Stimulated activated CD8-positive, alpha-beta memory T cell treated with anti-CD3 and anti-CD28 coated beads, Interleukin-2, amount 100 ng/mL, for 1 hour (primary cell): ENCODE data around the gene PPM1N.

Source experiments
- DNase-seq, 2 donors: peaks; one replicate each; pipeline ENCODE4 v3.0.0-alpha.2; 2020; ENCODE audit warnings: low read depth in 2 of 2

The PPM1N gene, protein sequence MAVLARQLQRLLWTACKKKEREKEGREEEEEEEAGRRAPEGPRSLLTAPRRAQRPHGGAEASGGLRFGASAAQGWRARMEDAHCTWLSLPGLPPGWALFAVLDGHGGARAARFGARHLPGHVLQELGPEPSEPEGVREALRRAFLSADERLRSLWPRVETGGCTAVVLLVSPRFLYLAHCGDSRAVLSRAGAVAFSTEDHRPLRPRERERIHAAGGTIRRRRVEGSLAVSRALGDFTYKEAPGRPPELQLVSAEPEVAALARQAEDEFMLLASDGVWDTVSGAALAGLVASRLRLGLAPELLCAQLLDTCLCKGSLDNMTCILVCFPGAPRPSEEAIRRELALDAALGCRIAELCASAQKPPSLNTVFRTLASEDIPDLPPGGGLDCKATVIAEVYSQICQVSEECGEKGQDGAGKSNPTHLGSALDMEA

DNA sequence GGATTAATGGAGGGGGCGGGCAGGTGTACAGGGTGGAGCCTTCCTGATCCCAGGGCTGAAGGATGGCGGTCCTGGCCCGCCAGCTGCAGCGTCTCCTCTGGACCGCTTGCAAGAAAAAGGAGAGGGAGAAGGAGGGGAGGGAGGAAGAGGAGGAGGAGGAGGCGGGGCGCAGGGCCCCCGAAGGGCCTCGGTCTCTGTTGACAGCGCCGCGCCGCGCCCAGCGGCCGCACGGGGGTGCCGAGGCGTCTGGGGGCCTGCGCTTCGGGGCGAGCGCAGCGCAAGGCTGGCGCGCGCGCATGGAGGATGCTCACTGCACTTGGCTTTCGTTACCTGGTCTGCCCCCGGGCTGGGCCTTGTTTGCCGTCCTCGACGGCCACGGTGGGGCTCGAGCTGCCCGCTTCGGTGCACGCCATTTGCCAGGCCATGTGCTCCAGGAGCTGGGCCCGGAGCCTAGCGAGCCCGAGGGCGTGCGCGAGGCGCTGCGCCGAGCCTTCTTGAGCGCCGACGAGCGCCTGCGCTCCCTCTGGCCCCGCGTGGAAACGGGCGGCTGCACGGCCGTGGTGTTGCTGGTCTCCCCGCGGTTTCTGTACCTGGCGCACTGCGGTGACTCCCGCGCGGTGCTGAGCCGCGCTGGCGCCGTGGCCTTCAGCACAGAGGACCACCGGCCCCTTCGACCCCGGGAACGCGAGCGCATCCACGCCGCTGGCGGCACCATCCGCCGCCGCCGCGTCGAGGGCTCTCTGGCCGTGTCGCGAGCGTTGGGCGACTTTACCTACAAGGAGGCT, at the start of gene PPM1N:
Gene PPM1N (plus strand): TSS at position 33 of the 785 bp plus-strand sequence. CDS start 30 bp downstream, at position 63.
- peak; percentile 37 to 47 for DNase-seq

DNA sequence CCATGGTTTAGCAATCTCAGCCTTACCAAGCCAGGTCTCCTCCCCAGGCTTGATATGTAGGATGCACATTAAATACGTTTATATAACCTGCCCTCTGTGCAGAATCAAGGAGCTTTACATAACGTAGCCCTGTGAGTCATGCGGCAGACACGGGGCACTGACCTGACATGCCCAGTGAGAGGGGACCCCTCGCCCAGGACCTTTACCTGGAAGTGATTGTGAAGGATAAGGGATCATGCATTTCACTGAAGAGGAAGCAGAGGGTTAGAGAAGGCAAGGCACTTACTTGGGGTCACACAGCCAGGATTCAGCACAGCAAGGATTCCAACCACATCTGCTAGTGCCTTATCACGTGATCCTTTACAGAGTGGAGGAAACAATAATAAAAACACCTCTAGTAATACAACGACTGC, 49.4 kb upstream of the PPM1N start:
- DNase-seq, result no peak

DNA sequence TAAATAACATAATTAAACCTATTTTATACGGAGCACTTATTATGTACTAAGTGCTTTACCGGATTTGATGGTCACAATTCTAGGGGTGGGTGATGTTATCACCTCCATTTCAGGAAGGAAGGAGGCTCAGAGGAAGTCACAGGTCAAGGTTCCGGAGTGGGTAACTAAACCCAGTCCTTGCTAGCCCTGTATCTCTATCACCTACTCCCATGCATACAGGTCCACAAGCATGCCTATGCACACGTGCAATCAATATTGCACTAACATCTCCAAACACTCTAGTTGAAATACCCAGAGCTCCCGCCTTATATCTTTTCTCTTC, 48.3 kb upstream of the PPM1N start:
- no peak for DNase-seq

DNA sequence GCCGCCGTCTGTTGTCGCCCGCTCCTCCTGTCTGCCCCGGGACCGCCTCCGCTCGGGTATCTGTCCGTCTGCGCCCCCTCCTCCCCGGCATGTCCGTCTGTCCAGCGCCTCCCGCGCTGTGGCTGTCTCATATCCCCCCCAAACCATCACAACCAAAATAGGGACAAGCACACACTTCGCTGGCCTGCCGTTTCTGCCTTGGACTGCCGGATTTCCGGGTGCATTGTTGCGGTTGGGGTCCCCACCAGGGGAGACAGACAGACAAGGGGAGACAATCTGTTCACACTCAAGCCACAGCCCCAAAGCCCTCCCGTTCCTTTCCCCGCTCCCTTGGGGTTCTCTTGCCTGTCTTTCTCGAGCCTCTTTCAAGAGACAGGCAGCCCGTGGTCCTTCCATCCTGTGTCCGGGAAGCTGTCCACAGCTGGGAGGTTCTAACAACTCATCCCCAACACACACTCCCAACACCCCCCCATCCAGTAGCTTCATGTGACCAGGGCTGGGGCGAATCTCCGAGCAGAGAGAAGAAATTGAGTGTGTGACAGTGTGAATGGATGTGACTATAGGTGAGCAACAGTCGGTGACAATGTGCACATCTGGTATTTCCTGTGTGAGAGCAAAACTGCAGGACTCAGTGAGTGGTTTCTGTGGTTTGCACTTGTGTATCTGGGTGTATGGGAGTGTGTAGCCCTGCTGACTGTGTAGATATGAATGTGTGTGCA, 47.0 kb upstream of the PPM1N start:
- DNase-seq, result no peak

DNA sequence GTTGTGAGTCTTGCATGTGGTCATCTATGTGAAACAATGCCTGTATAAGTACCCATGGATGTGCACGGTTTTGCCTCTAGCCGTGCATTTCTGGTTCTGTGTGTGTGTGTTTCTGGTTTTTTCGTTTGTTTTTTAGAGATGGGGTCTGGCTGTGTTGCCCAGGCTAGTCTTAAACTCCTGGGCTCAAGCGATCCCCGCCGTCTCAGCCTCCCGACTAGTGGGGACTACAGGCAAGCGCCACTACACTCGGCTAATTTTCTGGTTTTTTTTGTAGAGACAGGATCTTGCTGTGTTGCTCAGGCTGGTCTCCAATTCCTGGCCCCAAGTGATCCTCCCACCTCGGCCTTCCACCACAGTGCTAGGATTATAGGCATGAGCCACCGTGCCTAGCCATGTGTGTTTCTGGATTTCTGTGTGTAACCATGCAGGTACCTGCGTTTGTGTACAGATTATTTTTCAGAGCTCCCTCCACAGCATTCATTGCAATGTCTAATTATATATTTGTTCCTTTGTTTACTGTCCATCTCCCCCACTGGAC, 46.3 kb upstream of the PPM1N start:
- no peak for DNase-seq

DNA sequence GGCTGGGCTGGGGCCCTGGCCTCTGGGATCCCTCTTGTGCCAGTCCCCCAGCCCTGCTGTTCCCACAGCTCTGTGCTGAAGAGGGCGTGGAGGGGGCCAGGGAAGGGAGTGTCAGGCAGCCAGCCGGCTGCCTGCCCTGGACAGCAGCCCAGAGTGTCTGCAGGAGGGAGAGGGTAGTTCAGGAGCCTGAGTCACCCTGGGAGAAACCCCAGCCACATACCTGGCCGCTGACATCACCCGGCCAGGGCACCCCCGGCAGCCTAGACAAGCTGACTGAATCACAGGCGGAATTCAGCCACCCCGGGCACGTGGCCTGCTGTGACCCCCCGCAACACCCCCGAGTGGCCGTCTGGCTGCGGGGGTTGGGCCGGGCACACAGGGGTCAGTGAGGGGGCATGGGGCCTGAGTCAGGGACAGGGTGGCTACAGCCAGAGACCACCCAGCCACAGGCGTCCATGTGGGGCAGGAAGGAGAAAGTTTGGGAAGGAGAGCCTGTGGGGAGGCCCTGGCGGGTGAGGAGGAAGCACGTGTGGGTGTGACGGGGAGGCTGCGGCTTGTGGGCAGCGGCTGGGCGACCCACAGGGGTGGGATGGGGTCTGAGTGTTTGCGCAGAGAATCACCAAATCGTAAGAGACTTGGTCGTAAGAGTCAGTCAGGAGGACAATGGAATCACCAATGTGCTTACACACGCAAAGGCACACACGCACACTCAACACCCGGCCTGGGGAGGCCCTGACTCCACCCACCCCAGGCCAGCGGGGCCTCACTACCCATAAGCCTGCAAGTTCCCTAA, 42.3 kb upstream of the PPM1N start:
- DNase-seq, result peak; percentile 53 to 57

DNA sequence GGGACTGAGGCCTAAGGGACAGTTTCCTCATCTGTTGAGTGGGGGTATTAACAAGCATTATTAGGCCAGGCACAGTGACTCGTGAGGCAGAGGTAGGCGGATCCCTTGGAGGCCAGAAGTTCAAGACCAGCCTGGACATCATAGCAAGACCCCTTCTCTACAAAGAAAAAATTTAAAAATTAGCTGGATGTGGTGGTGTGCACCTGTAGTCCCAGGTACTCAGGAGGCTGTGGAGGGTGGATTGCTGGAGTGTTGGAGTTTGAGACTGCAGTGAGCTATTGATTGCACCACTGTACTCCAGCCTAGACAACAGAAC, 41.8 kb upstream of the PPM1N start:
- no peak for DNase-seq

DNA sequence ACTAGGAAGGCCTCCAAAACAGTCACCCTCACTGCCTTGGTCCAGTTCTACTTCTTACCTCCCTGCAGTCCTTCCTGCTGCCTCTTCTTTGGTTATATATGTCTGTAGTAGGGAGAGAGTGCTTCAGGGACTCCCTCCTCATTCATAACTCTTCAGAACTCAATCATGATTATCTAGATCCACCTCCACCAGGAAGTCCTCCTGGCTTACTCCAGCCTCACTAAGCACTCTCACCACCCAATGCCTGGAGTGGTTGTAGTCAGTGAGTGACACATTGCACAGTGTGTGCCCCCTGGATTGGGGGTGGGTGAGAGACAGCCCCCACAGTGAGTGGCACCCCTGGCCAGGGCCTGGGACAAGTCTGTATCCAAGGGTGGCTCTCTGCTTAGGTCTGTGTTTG, 40.5 kb upstream of the PPM1N start:
- no peak for DNase-seq

DNA sequence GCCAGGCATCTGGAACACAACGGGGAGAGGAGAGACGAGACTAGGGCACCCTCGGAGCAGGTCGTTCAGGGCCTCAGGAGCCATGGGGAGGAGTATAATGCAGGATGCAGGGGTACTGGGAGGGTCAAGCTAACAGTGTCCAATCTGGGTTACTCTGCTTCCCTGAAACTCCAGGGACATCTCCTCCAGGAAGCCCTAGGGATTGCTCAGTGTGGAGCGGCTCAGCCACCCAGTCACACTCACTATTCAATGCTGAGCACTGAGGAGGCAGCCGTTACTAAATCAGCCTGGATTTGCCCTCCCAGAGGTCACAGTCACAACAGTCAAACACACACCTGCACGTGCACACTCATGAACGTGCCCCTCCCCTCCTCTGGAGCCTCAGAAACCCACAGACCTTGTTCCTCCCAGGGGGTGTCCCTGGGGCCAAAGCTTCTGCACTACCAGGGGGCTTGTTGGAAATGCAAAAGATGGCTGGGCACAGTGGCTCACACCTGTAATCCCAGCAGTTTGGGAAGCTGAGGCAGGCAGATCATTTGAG, 37.4 kb upstream of the PPM1N start:
- no peak for DNase-seq

DNA sequence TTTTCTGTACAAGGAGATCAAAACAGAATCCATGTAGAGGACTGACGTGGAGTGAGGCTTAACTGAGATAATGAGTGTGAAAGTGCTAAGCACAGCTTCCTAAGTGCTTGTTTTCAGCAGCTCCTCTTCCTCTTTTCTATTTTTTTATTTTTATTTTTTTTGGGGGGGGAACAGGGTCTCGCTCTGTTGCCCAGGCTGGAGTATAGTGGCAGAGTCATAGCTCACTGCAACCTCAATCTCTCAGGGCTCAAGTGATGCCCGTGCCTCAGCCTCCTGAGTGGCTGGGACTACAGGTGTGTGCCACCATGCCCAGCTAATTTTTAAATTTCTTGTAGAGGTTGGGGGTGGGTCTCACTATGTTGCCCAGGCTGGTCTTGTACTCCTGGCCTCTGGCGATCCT, 36.1 kb upstream of the PPM1N start:
- no peak for DNase-seq

DNA sequence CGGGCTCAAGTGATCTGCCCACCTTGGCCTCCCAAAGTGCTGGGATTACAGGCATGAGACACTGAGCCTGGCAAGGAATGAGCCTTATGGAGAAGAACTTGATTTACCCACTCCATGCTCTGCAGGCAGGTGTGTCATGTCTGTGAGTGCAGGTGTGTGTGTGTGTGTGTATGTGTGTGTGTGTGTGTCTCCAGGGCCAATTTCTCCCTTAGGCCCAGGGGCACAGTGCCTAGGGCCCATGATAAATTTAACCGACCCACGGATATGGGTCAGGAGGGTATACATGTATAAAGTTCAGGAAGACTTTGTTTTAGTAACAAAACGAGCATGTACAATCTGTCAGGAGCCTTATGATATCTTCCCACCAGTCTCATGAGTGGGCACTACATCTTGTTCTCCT, 35.0 kb upstream of the PPM1N start:
- no peak for DNase-seq

DNA sequence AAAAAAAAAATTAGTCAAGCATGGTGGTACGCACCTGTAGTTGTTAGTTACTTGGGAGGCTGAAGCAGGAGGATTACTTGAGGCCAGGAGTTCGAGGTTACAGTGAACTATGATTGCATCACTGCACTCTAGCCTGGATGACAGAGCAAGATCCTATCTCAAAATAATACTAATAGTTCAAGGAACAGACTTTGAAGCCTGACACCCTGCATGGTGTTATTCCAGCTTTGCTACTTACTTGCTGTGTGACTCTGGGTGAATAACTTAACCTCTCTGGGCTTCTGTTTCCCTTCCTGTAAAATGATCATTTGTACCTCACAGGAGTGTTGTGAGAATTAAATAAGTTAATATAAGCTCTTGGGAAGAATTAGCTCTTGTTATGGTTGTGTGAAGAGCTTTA, 34.0 kb upstream of the PPM1N start:
- DNase-seq, result no peak

DNA sequence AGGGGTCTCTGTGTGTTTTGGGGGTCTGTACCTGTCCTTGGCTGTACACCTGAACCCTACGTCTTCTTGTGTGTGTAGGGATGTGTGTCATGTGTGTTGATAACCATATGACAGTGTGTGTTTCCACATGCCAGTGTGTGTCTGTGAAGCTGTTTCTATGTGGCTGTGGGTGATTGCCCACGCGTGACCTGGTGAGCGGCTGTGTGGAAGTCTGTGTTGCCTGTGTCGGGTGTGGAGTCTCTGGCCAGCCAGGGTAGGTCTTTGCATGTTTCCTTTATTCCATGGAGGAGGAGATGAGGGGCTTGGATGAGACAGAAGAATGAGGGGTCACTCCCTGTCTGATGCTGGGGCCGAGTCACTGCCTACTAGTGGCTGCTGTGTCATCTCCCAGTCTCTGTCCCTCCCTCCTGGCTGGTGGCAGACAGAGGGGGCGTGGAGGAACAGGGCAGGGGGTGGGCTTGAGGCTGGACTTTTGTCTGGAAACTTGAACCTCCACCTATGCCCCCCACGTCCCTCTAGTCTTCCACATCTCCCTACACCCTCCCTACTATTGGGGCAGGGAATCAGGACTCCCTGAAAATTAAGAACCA, 33.3 kb upstream of the PPM1N start:
- no peak for DNase-seq

DNA sequence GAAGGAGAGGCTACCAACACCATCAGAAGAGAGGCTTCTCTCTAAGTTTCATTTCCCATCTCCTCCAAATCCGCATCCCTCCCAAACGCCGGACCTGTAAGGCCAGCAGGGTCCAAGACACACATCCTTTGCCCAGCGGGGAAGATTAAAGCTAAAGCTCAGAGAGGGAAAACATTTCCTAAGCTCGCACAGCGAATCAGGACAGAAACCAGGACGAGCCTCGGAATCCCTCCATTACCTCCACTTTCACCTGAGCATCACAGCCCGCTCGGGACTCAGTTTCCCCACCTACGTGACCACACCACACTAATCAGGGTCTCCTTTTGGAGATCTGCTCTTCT, 31.2 kb upstream of the PPM1N start:
- DNase-seq, result no peak

DNA sequence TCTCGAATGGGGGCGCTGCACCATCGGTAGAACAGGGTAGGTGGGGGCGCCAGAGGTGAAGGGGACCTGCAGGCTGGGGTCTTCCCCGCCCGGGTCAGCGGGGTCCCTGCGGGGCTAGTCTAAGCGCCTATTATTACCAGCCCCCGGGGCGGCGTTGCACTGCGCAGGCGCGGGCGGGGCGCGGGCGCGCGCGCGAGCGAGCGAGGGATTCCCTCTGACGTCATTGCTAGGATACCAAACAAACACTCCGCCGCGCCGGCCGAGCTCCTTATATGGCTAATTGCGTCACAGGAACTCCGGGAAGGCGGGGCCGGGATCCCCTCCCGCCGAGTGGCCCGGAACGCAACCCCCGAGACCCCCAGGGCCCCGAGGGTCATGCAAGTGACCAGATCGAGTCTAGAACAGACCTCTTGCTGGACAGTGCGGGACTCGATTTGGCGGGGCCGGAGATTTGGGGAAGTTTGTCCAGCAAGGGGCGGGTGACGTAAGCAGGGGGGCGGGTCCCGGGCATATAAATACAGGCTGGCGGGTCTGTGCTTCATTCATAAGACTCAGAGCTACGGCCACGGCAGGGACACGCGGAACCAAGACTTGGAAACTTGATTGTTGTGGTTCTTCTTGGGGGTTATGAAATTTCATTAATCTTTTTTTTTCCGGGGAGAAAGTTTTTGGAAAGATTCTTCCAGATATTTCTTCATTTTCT, 30.6 kb upstream of the PPM1N start, which contains the start of gene FOSB:
Gene FOSB (plus strand): TSS at position 541 of the 703 bp plus-strand sequence. CDS start 591 bp downstream, outside the sequence.
- DNase-seq, result peak; percentile 92 to 94

DNA sequence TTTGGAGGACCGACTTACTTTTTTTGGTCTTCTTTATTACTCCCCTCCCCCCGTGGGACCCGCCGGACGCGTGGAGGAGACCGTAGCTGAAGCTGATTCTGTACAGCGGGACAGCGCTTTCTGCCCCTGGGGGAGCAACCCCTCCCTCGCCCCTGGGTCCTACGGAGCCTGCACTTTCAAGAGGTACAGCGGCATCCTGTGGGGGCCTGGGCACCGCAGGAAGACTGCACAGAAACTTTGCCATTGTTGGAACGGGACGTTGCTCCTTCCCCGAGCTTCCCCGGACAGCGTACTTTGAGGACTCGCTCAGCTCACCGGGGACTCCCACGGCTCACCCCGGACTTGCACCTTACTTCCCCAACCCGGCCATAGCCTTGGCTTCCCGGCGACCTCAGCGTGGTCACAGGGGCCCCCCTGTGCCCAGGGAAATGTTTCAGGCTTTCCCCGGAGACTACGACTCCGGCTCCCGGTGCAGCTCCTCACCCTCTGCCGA, 30.0 kb upstream of the PPM1N start:
- peak in 1 of 2 donors; percentile 36 for DNase-seq

DNA sequence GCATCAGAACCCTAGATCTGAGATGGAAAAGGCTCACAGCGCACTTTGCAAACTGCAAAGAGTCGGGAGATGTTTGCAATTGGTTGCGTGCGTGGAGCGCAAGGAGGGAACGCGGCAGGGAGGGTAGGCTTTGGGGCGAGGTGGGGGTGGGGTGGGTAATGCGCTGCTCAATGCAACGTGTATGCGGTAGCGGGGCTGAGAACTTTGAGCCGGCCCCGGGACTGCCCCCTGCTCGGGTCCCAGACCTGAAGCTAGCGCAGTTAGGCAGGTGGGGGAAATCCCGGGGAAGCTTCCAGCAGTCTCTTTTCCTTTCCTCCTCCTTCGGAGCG, 29.5 kb upstream of the PPM1N start:
- peak in 1 of 2 donors; percentile 28 for DNase-seq

DNA sequence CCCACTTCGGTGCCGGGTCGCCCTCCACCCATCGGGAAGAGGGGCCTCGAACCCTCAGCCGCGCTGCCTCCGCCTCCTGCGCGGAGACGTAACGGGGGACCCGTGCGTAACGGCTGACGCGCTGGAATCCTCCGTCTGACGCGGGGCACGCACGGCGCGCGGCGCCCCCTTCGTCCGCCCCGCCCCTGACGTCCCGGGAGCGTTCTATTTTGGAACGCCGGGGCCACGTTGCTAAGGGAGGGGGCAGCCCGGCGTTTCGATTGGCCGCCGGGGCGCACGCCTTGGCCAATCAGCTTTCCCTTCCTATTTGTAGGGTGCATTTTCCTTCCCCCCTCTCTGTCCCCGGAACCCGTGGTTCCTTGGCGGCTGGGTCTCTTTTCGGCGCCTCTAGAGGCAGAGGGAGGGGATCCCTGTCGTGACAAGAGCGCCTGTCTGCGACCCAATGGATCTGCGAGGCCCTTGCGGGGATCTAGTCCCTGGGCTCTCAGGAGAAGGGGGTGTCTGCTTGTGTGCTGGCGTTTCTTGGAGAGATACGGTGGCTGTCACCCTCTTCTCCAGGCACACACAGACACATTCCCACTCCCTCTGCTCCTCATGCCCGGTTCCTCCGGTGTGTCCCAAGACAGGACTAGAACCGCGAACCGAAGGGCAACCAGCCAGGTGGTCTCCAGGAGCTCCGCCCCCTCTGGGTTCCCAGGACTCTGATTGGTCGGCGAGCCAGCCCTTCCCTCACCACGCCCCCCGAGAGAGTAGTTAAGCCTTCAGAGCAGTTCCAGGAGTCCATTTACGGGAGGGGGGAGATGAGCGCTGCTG, 28.9 kb upstream of the PPM1N start:
- peak; percentile 80 to 83 for DNase-seq
